Dermis microvascular lymphatic vessel endothelial cell (primary cell): Measurements from ENCODE around the gene DNAH6. TPM values are rescaled to one million over a fixed set of nuclear protein-coding genes. Genes with fewer than 3 reads are reported as not detected.
"Not testable (repeated sequence)": the region's sequence is repeated elsewhere in the genome, so short reads cannot be mapped to it uniquely, and the experiment has no call there.

Source experiments
- DNase-seq, 2 donors: peaks; one replicate each; pipeline versions ENCODE4 v3.0.0 to v3.0.0-alpha.2; 2010; ENCODE audit warnings: low read depth in 2 of 2
- total RNA-seq: library from RNA; depleted of rRNA; stranded (reverse); fragments of >200 nt; gene quantifications from 2 replicates; pipeline ENCODE4 v1.2.1, GENCODE V29; 2014

Gene DNAH6
- total RNA-seq, 1 donor from 2014 or later = under 0.01 TPM

DNA sequence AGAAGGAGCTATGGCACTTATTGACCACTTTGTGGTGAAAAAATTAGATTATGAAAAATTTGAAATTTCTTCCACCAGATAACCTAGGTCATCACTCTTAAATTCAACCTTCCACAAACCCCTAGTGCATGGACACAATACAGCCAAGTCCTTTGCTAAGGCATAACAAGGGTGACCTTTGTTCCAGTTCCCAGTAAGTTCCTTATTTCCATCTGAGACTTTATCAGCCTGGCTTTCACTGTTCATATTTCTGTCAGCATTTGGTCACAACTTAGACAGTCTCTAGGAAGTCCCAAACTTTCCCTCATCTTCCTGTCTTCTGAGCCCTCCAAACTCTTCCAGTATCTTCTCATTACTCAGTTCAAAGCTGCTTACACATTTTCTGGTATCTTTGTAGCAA, 232.0 kb downstream of the DNAH6 start:
- DNase-seq = no peak

DNA sequence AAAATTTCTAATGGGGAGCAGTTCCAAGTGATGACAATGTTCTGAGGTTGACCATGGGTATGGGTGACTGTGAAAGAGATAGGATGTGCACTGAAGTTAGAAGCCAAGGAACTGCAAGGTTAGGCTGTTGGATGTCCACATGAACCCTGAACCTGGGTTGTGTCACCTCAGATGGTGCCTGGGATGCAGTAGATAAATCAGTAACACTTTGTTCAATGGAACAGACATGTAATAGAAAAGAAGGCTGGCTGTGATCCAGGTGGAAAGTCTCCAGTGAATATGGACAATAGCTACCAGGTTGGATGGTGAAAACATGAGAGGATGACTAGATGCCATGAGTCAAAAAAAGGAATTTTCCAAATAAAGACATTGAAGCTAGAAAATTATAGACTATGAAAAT, 233.1 kb downstream of the DNAH6 start:
- no peak for DNase-seq

DNA sequence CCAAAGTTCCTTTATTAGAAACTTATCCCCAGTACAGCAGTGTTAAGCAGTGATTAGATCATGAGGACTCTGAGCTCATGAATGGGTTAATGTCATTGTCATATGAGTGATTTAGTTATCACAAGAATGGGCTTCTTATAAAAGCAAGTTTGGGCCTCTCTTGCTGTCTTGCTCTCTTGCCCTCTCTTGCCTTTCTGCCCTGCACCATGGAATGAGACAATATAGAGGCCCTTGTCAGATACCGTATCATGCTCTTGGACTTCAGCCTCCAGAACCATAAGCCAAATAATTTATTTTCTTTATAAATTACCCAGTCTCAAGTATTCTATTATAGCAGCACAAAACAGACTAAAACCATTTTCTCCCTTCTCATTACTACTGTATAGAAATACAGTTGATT, 238.8 kb downstream of the DNAH6 start:
- no peak for DNase-seq

DNA sequence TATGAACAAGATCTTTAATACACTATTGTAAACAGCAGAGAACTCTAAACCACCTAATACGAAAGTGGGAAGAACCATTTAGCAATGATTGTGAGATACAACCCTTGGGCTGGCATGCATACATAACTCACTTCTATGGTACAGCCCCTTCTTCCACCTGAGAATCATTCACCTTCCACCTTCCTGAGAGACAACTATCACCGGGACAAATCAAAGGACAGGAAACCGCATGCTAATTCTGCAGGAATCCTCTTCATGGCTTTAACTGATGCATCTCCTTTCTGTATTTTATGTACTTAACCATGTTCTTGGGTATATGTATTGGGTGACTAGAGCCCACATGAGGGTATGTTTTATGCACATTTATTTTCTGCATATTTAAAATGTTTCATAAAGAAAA, 241.3 kb downstream of the DNAH6 start:
- no peak for DNase-seq

DNA sequence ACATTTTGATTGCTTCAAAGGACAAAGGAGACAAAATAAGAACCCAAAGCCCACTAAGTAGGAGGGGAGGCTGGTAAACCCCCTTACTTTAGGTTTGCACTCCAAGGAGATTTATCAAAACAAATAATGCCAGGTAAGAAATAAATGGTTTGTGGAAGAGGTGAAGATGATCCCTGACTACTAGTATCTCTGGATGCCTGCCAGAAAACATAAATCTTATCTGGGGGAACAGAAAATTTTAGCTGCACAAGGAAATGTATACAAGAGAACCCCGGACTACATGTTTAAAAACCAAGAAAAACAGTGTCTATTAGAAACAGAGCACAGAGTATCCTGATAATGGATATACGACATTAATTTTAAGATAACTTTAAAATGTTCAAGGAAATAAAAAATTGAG, 250.5 kb downstream of the DNAH6 start:
- no peak for DNase-seq

DNA sequence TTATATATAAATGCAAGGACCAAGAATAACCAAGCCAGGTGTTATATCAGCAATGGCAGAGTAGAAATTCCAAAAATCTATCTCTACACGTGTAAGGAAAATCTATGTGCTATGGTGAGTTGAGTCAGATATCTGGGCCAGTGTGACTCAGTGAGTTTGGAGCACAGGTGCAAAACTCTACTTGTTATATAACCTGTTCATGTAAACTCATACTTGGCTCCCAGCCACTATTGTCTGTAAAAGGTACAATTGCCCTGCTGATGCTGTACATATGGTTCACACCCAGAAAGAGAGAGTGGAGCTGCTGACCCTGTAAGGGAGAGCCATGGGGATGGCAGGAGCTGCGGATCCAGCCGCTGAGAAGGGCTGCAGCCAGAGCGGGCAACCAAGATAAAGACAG, 252.5 kb downstream of the DNAH6 start:
- DNase-seq = no peak

DNA sequence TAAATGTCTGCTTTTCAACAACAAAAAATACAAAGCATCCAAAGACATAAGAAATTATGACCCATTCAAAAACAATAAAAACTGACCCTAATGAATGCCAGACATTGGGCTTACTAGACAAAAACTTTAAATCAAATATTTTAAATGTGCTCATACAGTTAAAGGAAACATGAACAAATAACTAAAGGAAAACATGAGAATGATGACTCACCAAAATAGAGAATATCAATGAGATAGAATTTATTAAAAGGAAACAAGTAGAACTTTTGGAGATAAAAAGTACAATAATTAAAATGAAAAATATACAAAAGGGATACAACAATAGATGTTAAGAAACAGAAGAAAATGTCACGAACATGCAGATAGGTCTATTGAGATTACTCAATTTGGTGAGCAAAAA, 254.0 kb downstream of the DNAH6 start:
- DNase-seq = no peak

DNA sequence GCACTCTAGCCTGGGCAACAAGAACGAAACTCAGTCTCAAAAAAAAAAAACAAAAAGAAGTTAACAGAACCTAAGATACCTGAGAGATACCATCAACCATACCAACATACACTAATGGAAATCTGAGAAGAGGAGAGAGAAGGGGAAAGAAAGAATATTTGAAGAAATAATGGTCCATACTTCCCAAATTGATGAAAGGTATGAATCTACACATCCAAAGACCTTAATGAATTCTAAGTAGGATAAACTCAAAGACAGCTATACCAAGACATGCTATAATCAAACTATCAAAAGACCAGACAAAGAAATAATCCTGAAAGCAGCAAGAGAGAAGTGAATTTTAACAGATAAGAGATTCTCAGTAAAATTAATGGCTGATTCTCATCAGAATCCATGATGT, 255.0 kb downstream of the DNAH6 start:
- no peak for DNase-seq

DNA sequence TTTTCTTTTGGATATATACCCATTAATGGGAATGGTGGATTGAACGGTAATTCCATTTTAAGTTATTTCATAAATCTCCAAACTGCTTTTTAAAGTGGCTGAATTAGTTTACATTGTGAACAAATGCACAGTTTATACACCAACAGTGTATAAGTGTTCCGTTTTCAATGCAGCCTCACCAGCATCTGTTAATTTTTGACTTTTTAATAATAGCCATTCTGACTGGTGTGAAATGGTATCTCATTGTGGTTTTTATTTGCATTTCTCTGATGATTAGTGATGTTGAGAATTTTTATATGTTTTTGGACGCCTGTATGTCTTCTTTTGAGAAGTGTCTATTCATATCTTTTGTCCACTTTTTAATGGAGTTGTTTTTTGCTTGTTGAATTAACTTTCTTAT, 257.3 kb downstream of the DNAH6 start:
- DNase-seq = not testable (repeated sequence)

DNA sequence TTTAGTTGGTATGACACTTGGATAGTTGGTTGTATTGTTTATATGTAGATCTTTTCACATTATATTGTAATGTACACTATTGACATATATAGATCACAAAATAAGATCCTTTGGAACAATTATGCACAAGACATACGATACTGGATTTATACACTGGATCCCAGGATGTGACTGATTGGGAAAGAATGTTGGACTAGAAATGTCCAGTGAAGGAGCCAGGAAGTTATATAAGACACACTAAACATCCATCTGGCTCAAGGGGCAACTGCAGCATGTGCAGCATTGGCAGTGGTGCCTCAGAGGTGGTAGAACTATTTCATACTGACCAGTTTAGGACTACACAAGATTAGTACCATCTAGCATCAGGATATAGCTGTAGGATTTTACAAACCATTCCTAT, 259.7 kb downstream of the DNAH6 start:
- no peak for DNase-seq

DNA sequence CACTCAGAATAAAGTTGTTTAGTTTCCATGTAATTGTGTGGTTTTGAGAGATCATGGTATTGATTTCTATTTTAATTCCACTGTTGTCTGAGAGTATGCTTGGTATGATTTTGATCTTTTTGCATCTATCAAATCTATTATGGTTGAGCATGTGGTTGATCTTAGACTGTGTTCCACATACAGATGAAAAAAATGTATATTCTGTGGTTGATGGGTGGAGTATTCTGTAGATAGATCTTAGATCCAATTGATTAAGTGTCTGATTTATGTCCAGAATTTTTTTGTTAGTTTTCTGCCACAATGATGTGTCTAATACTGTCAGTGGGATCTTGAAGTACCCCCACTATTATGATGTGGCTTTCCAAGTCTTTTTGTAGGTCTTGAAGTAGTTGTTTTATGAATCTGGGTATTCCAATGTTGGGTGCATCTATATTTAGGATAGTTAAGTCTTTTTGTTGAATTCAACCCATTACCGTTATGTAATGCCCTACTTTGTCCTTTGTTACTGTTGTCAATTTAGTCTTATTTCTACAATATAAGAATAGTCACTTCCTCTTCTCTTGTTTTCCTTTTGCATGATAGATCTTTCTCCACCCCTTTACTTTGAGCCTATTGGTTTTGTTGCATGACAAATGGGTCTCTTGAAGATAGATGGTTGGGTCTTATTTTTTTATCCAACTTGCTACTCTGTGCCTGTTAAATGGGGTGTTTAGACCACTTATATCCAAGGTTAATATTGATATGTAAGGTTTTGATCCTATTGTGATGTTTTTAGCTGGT, 262.8 kb downstream of the DNAH6 start:
- DNase-seq = no peak

DNA sequence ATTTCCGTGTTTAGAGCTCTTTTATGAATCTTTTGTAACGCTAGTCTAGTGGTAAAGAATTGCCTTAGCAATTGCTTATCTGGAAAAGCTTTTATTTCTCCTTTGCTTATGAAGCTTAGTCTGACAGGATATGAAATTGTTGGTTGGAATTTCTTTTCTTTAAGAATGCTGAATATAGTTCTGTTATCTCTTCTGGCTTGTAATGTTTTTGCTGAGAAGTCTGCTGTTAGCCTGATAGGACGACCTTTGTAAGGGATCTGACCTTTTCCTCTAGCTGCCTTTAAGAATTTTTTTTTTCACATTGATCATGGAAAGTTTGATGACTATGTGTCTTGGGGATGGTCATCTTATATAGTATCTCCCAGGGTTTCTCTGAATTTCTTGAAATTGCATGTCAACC, 263.5 kb downstream of the DNAH6 start:
- DNase-seq = no peak

DNA sequence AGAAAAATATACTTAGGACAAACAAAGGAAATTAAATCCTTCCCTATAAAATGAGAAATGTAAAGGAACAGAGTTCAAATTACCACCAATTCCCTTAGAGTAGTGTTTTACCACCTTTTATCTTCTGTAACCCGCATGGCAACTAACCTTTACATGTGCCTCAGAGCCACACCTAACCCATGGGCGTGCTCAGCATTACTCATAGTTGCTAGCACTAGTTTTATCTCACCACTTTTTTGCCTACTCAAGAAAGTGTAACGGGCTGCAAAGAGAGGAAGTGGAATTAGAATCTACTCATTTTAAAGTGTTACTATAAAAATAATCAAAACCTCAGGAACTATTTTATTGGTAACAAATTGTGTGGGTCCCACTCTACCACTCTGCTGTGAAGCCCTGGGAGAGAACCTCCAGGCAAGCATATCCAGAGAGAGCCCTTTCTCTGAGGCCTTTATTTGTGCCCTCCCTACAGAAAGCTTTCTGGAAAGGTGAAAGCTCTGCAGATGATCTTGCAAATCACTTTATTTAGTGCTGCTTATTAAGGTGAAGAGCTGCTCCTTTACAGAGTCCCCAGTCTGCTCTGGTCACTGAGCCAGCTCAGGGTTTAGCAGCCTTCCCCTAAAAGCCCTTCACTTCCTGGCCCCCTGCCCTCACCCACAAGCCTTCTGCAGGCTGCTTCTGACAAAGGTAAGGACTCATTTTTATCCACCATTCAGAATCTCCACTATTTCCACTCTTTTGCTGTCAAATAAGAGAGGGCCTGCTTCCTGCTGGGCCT, 265.8 kb downstream of the DNAH6 start:
- DNase-seq = no peak

DNA sequence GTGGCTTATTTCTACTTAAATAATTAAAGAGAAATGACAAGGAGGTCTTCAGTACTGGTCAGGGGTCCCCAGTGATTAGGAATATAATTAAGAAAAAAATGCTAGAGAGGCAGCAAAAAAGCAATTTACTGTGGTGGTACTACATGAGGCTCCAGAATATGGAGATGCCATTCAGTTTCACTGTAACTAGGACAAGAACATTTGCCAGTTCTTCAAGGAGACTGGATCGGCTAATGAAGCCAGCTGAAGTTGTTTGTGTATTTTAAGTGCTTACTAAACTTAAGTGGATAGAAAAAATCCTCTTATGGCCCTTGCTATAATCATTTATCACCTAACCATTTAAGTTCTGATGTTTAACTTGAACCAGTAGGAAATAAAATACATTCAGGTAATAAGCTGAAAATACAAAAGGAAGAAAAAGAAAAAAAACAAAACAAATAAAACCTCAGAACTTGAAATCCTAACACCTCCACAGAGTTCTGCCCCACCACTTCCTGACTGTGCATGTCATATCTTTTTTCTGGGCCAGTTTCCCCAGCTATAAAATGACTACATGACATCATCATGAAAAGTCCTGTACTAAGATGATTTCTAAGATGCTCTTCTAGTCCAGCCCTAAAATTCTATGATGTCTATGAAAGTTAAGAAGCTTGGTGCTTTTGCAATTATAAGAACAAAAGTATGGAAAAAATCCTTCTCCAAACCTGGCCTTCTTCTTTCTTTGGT, 266.6 kb downstream of the DNAH6 start:
- no peak for DNase-seq

DNA sequence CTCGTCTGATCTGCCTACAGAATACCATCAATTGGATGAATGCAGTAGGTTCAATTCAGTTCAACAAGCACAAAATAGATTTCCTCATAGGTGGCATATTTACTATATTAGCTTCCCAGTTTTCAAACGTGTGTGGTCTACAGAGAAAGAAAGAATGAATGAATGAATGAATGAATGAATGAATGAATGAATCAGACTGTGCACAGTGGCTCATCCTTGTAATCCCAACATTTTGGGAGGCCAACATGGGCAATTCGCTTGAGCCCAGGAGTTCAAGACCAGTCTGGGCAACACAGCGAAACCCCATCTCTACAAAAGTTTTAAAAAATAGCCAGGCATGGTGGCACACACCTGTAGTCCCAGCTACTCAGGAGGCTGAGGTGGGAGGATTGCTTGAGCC, 269.7 kb downstream of the DNAH6 start:
- DNase-seq = no peak

DNA sequence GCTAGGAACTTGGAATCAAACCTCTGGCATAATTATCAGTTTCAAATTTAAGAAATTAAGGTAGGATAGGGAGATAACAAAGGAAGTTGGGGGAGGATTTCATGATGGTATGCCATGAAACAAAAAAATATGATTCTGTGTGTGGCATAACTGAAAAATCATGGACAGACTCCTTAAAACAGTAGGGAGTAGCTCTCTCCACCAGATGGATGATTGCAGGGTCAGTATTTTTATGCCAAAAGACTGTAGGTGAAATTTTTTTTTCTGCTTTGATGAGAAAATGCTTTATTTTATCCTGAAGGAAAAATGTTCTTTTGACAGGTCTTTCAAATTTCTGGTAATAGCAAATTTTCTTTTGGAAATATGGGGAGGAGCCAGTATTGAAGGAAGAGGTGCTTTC, 270.3 kb downstream of the DNAH6 start:
- no peak for DNase-seq

DNA sequence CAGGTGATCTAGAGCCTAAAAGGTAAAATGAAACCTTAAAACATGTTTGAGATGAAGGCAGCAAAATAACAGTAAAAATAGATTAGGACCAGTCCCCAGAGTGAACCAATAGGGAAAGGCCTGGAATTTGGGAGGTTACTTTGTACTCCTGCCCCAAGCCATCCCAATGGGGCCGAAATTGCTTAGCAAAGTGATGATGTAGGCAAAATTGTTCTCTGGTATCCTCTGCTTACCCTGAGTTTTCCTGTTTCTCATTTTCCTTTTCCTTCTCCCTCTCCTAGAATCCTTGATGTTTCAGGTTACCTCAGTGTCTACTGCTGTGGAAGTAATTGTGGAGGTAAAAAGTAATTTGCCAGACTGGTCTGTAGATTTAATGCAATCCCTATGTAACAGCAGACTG, 271.7 kb downstream of the DNAH6 start:
- DNase-seq = no peak

DNA sequence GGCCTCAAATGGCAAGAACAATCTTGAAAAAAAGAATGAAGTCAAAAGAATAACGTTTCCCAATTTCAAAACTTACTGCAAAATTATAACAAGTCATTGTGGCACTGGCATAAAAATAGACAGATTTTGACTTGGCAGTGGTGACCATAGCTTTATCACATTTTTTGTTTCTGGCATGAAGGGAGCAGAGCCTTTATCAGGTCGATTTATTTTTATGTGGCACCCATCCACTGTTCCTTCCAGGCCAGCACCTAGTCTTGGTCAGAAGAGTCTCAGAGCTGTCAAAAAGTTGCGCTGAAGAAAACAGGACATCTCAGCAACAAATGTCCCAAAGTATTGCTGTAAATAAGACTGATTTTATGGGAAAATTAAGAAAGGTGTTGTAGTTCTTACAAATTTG, 272.2 kb downstream of the DNAH6 start:
- no peak for DNase-seq

DNA sequence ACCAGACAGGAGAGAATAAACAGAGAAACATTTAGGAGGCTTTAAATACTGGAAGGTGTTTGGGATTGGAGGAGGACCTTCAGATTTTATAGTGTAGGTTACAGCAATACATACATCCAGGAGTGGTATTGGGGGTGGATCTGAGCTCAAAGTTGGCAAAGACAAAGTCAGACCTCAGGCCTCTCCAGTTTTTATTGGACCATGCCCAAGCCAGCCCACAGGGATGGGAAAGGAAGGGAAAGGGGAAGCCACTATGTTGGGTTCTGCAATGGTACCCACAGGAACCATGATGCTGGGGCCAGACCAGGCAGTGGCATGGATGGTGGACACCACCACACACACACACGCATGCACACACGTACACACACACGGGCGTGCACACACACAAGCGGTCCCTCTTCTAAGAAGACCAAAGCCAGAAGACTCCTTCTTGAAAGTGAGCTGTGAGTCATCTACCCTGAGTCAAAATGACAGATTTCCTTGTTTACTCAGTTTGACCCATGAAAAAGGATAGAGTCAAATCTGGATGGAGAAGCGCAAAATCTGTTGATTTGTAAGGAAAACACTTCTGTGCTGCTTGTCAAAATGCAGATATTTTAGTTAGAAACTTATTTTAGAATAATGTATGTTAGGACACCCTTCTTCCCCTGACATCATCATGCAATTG, 276.7 kb downstream of the DNAH6 start:
- DNase-seq = no peak

DNA sequence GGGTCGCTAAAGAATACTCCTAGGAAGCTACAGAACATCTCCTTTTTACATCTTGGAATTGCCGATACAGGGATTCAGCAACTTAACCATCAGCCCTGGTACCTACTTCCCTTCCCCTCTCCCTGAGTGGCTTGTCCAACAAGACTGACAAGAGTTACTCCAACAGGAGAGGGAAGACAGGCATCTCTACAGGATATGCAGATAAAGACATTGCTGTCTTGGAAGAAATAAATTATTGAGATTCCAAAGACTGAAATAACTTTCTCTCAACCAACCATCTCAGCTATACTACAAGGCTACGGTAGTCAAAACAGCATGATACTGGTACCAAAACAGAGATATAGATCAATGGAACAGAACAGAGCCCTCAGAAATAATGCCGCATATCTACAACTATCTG, 277.3 kb downstream of the DNAH6 start:
- no peak for DNase-seq

DNA sequence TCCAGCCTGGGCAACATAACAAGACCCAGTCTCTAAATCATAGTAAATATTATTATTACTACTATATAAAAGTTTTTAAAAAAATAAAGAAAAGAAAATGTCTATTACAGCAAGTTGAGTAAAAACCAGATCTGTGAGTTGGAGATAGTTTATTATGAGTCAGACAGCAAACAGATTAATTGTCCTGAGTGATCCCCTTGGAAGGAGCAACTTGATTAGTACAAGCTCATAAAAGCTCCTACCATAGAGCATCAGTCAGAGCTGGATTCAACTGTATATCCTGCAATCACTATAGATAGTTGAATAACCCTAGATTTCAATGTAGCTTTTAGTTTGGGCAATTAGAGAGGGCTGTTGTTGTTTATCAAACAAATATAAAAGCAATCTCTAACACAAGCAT, 280.5 kb downstream of the DNAH6 start:
- no peak for DNase-seq

DNA sequence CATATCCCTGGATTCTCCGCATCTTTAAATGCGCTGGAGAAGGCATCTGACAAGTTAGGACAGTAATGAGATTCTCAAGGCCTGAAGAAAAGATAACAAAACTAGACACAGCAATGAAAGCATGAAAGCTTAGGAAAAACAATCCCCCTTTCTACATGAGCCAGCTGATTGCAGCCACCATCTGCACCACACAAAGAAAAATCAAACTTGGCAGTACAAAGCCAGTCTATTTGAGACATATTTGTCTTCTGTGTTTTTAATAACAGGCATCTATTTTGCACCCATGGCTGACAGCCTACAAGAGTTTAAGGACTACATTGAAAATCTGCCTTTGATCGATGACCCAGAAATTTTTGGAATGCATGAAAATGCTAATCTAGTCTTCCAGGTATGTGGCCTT, 281.0 kb downstream of the DNAH6 start:
- DNase-seq = no peak
